CD4-positive, alpha-beta T cell (primary cell): ENCODE results near the gene SPSB3. TPM values are rescaled to one million over a fixed set of nuclear protein-coding genes. Genes with fewer than 3 reads are reported as not detected.

Source experiments
- ATAC-seq: fragments of 200-7000 bp; cut with Tn5 transposase; one replicate; pipeline ENCODE4 v1.10.0; 2022; ENCODE audit warnings: mild to moderate bottlenecking; ENCODE audit not compliant: poor library complexity
- CTCF ChIA-PET: fragments of 350-600 bp; sonication (Branson Sonifier 250); formaldehyde crosslinking; loops from one replicate; lab custom pipeline; 2021; ENCODE audit warnings: antibody characterized with exemption, inconsistent platforms; lab: Charles Lee
- POLR2A ChIA-PET: fragments of 350-600 bp; sonication (Branson Sonifier 250); formaldehyde crosslinking; loops from one replicate; lab custom pipeline; 2021; ENCODE audit warnings: antibody characterized with exemption, inconsistent platforms; lab: Charles Lee
- DNase-seq, 14 experiments: peaks; one replicate each; pipeline ENCODE4 v3.0.0-alpha.2; 2013 to 2020; ENCODE audit warnings: mixed read lengths in 2 of 14
- H3K27ac ChIP-seq, 2 donors: one replicate each; pipeline versions ENCODE4 v1.5.1 to v1.7.0; 2013; ENCODE audit warnings: low read length in 2 of 2, low read depth in 1 of 2, mild to moderate bottlenecking in 1 of 2
- H3K27me3 ChIP-seq, 2 experiments: 1 replicate in 1 of 2; 2 replicates in 1 of 2; pipeline versions ENCODE4 v1.6.1 to v1.7.0; 2013; ENCODE audit warnings: low read length in 2 of 2, control low read depth in 1 of 2, mild to moderate bottlenecking in 1 of 2, moderate library complexity in 1 of 2; ENCODE audit not compliant: insufficient read depth in 2 of 2, control insufficient read depth in 1 of 2
- H3K36me3 ChIP-seq: one replicate; pipeline ENCODE4 v1.6.1; 2013; ENCODE audit warnings: low read length, control low read depth; ENCODE audit not compliant: insufficient read depth
- H3K4me1 ChIP-seq: one replicate; pipeline ENCODE4 v1.6.1; 2013; ENCODE audit warnings: low read length, control low read depth; ENCODE audit not compliant: insufficient read depth
- H3K4me3 ChIP-seq: one replicate; pipeline ENCODE4 v1.5.1; 2013; ENCODE audit warnings: mild to moderate bottlenecking, low read length, moderate library complexity
- H3K9me3 ChIP-seq, 2 experiments: 1 replicate in 1 of 2; 2 replicates in 1 of 2; pipeline versions ENCODE4 v1.6.1 to v1.7.0; 2013; ENCODE audit warnings: low read length in 2 of 2, mild to moderate bottlenecking in 2 of 2, control low read depth in 1 of 2, moderate library complexity in 1 of 2; ENCODE audit not compliant: control insufficient read depth in 1 of 2, insufficient read depth in 1 of 2
- H3K27ac Mint-ChIP-seq: one replicate; pipeline ENCODE4 v1.8.0; 2020; ENCODE audit warnings: mixed read lengths
- H3K27me3 Mint-ChIP-seq: one replicate; pipeline ENCODE4 v1.8.0; 2021; ENCODE audit warnings: mixed read lengths
- H3K36me3 Mint-ChIP-seq: one replicate; pipeline ENCODE4 v1.8.0; 2021; ENCODE audit warnings: low read depth, mixed read lengths
- H3K4me1 Mint-ChIP-seq: one replicate; pipeline ENCODE4 v1.8.0; 2021; ENCODE audit warnings: low read depth, mixed read lengths
- H3K4me3 Mint-ChIP-seq: one replicate; pipeline ENCODE4 v1.8.0; 2020; ENCODE audit warnings: mild to moderate bottlenecking, mixed read lengths
- H3K9me3 Mint-ChIP-seq: one replicate; pipeline ENCODE4 v1.8.0; 2020; ENCODE audit warnings: mixed read lengths
- CTCF ChIP-seq: fragments of 200-600 bp; IDR thresholded peaks from one replicate; pipeline ENCODE4 v1.8.0; 2022; ENCODE audit warnings: antibody characterized with exemption, mild to moderate bottlenecking
- intact Hi-C, 2 experiments: fragments of 100-400 bp; cut with DNase I in 1 of 2; cut with micrococcal nuclease in 1 of 2; formaldehyde crosslinking; loops; one replicate each; pipeline versions ENCODE4 v1.15.1 to v1.9.0; 2023 to 2025; cut with DNase I, micrococcal nuclease
- total RNA-seq, 174 experiments: library from RNA in 2 of 174; stranded (reverse) in 2 of 174; gene quantifications; one replicate each; pipeline ENCODE4 v1.2.3 and lab custom pipeline; 2021 to 2026

The SPSB3 gene
- total RNA-seq, 2 experiments from 2014 or later = 86.3 to 87.6 TPM

GRCh38 chr16:1759511-1759910 lies 22.9 kb downstream of the SPSB3 start:
- Mint-ChIP-seq H3K4me3 (no peak overlapping the region), H3K36me3 (peaks cover 24% of the 10 kb centered on the region), H3K27me3 (no peaks in the 10 kb centered on the region), H3K9me3 (no peaks in the 10 kb centered on the region), H3K4me1 (peaks cover 10% of the 10 kb centered on the region), H3K27ac (no peak overlapping the region)
- H3K27me3 ChIP-seq = no peaks in the 10 kb centered on the region
- DNase-seq = no peak
- H3K9me3 ChIP-seq = no peaks in the 10 kb centered on the region
- no peak overlapping the region for H3K27ac ChIP-seq
- intact Hi-C loops = no loop called here
- no peak for ATAC-seq
- H3K4me3 ChIP-seq = no peak overlapping the region
- CTCF ChIA-PET = no interaction called here
- no peak for TF ChIP-seq CTCF
- H3K4me1 ChIP-seq = peaks cover 17% of the 10 kb centered on the region
- POLR2A ChIA-PET = no interaction called here
- H3K36me3 ChIP-seq = peaks cover 48% of the 10 kb centered on the region

GRCh38 chr16:1758923-1759322 lies 23.4 kb downstream of the SPSB3 start:
- no peaks in the 10 kb centered on the region for H3K27me3 ChIP-seq
- ChIA-PET POLR2A (no interaction called here), CTCF (no interaction called here)
- no peak for TF ChIP-seq CTCF
- DNase-seq = no peak
- H3K36me3 Mint-ChIP-seq = peaks cover 27% of the 10 kb centered on the region
- H3K4me1 ChIP-seq = peaks cover 17% of the 10 kb centered on the region
- ATAC-seq = no peak
- no peak overlapping the region for H3K27ac ChIP-seq
- H3K36me3 ChIP-seq = peaks cover 42% of the 10 kb centered on the region
- no peaks in the 10 kb centered on the region for H3K9me3 Mint-ChIP-seq
- no peak overlapping the region for H3K4me3 ChIP-seq
- intact Hi-C loops = no loop called here
- no peaks in the 10 kb centered on the region for H3K9me3 ChIP-seq
- no peaks in the 10 kb centered on the region for H3K27me3 Mint-ChIP-seq
- H3K27ac Mint-ChIP-seq = no peak overlapping the region
- H3K4me3 Mint-ChIP-seq = no peak overlapping the region
- H3K4me1 Mint-ChIP-seq = peaks cover 10% of the 10 kb centered on the region

DNA sequence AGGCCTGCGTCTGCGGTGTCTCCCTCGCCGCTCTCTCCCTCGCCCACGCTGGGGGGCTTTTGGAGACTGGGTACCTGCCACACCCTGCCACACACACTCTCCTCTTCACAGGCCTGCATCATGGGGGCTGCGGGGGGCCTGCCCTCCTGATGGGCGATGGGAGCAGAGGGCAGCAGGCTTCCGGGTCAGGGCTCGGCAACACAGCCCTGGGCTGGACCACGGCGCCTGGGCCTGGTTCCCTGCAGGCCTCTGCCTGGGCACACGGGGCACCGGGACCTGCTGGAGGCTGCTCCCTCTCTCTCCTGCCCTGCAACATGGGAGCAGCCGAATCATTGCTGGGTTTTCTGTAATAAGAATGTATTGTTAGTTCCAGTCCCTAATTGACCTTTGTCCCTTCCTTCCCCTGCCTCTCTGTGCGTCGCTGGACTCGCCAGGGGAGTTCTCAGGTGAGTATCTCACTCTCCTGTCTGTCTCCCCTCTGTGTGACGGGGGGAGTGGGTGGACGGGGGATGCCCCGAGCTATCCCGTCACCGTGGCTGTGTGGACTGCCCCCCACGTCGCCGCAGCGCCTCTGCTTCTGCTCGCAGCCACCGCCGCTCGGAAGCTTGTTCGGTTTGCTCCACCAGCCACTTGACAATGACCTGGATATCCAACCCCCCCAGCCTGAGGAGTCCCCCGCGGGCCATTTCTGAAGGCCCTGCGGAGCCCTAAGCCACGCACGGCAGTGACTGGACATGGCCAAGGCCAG lies 24.5 kb downstream of the SPSB3 start:
- peaks cover 10% of the 10 kb centered on the region for H3K4me1 Mint-ChIP-seq
- Histone ChIP-seq H3K4me3 (no peak overlapping the region), H3K27ac (no peak overlapping the region), H3K9me3 (no peaks in the 10 kb centered on the region), H3K27me3 (no peaks in the 10 kb centered on the region), H3K36me3 (peaks cover 39% of the 10 kb centered on the region), H3K4me1 (peaks cover 17% of the 10 kb centered on the region)
- ATAC-seq (no peak), DNase-seq (no peak)
- POLR2A ChIA-PET = no interaction called here
- intact Hi-C loops = no loop called here
- H3K27ac Mint-ChIP-seq = no peak overlapping the region
- no peaks in the 10 kb centered on the region for H3K9me3 Mint-ChIP-seq
- no peak overlapping the region for H3K4me3 Mint-ChIP-seq
- peaks cover 31% of the 10 kb centered on the region for H3K36me3 Mint-ChIP-seq
- no peaks in the 10 kb centered on the region for H3K27me3 Mint-ChIP-seq
- TF ChIP-seq CTCF = no peak
- CTCF ChIA-PET = no interaction called here
